Epithelial cell of prostate (primary cell): ENCODE measurements around the gene FBXL16.
A peak's percentile ranks its signal among the peaks of the same experiment; 100 is the strongest.
"Not testable (repeated sequence)": the region's sequence is repeated elsewhere in the genome, so short reads cannot be mapped to it uniquely, and the experiment has no call there.

Source experiments
- DNase-seq: peaks from one replicate; pipeline ENCODE4 v3.0.0-alpha.2; 2011; ENCODE audit warnings: low read depth, low spot score
- H3K27ac ChIP-seq: fragments of 450-650 bp; 2 replicates; pipeline ENCODE4 v1.5.1; 2017; ENCODE audit warnings: mild to moderate bottlenecking

Gene FBXL16

GRCh38 chr16:694187-694862 is 11.3 kb downstream of the FBXL16 start:
- no peak overlapping the region for H3K27ac ChIP-seq
- DNase-seq, result no peak

DNA sequence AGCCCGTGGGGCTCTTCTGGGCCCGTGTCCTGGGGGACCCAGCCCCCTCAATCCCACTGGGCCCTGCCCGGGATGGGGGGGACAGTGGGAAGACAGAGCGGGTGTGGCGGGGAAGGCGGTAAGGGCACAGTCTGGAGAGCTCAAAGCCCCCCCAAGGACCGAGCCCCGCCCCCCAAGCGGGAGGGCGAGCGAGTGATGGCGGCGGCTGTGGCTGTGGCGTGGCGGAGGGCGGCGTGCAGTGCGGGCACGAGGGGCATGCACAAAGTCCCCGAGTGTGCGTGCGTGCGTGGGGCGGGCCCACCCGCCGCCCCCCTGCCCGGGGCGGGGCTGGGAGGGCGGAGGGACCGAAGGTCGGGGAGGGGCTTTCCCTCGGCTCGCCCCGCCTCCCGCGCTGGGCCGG is 11.8 kb downstream of the FBXL16 start:
- H3K27ac ChIP-seq, result no peak overlapping the region
- DNase-seq, result no peak

DNA sequence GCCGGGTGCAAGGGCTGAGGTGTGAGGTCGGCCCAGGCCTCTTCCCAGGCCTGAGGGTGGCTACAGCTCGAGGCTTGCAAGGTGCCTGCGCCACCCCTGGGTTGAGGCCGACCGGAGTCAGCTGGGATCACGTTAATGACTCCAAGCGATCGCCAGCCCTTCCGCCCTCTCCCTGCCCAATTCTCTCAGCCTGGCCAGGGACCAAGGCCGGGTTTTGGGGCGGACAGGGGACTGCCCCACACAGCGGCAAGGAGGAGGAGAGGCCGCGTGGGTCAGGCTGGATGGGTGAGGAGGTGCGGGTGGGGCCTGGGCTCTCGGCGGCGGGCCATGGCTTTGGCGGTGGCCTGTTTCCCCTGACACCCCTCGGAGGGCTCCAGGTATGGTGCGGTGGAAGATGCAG is 12.2 kb downstream of the FBXL16 start:
- DNase-seq, result no peak
- H3K27ac ChIP-seq, result no peak overlapping the region

- DNase-seq, result no peak
- H3K27ac ChIP-seq, result no peak overlapping the region
Measured at GRCh38 chr16:692356-693108, 13.1 kb downstream of the FBXL16 start.

DNA sequence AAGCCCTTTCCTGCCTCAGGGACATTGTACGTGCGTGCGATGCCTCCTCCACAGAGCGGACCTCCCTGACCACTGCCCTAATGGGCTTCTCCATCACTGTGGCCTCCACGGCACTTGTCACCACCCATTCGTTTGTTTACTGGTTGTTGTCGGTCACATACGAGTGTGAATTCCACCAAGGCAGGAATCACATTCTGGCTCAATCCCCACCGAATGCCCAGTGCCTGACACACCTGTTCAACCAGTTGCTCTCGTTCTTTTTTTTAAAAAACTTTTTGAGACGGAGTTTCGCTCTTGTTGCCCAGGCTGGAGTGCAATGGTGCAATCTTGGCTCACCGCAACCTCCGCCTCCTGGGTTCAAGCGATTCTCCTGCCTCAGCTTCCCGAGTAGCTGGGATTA is 14.4 kb downstream of the FBXL16 start:
- not testable (repeated sequence) for H3K27ac ChIP-seq, DNase-seq

- DNase-seq, result no peak
- H3K27ac ChIP-seq, result peak overlapping the region; percentile 57
Measured at GRCh38 chr16:689175-689897, 16.3 kb downstream of the FBXL16 start.

DNA sequence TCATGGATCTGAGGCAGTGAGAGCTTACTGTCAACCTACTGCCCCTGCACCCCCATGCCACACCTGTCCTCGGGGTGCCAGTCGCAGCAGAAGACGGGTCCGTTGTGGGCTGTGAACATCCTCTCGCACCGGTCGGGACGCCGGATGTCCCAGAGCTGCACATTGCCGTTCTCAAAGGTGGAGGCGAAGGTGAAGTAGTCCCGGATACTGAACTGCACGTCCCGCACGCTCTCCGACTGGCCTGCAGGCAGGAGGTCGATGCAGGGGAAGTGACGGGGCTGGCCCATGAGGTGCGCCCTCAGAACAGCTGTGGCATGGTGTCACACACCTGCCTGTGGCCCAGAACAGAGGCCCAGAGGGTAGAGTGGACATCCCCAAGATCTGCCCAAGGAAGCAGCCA is 18.1 kb downstream of the FBXL16 start:
- DNase-seq, result no peak

DNA sequence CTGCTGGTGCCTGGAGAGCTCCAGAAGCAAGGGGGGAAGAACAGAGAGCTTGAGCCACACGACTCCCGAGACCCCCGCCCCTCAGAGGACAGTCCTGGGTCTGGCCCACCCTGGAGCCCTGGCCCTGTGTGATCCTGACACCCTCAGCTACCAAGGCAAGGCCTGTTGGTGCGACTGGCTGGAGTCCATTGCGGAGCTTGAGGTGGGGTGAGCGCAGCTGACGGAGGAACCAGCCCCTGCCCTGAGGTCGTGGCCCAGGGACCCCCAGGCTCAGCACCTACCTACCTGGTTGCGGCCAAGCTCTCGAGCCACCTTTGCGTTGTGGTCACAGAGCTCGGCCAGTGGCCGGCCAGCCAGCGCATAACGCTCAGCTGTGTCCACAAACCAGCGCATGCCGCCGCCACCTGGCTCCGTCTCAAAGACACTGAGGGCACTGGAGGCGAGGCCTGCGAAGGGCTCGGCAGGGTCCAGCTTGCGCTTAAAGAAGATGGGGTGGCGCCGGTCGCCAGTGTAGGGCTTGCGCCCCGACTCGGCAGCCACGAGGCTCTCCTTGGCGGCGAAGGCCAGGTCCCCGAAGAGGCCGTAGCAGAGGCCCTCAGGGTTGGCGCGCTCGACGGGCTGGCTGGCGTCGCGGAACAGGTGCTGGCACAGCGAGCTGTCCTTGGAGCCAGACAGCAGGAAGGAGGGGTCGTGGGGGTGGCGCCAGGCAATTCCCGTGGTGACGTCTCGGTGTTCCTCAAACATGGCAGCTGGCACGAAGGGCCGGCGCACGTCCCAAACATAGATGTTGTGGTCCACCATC is 18.9 kb downstream of the FBXL16 start:
- DNase-seq, result no peak
- H3K27ac ChIP-seq, result no peak overlapping the region

More for the DNA sequence above, 18.1 kb downstream of the FBXL16 start:
- no peak overlapping the region for H3K27ac ChIP-seq

GRCh38 chr16:685967-686366 is 19.6 kb downstream of the FBXL16 start:
- no peak for DNase-seq
- no peak overlapping the region for H3K27ac ChIP-seq

DNA sequence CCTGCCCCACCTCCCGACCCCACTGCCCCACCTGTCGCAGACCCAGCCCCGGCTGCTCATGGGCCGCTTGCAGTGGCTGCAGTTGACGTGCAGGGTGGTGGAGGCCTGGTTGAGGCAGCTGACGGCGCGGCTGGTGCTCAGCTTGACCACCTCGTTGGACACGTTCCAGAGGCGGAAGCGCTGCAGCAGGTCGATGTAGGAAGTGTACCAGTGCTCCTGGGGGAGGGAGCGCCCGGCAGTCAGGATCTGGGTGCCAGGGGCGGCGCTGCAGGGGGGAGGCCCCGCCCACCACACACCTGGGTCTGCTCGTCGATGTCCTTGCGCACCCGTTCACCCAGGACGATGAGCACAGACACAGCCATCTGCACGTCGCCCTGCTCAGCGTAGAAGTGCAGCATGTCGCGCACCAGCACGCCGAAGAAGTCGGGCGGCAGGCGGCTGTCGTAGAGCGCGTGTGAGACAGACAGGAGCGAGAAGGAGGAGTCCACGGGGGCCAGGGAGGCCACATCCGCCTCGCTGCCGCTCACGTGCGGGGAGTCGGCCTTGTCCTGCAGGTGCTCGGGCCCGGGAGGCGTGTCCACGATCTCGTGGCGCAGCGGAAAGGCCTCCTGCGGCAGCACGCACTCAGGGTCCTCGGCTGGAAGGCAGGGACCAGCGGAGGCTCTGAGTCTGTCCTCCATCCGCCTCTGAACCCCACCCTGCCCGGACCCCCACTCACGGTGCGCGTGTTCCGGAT is 20.5 kb downstream of the FBXL16 start:
- peak overlapping the region; percentile 79 for H3K27ac ChIP-seq
- DNase-seq, result no peak

DNA sequence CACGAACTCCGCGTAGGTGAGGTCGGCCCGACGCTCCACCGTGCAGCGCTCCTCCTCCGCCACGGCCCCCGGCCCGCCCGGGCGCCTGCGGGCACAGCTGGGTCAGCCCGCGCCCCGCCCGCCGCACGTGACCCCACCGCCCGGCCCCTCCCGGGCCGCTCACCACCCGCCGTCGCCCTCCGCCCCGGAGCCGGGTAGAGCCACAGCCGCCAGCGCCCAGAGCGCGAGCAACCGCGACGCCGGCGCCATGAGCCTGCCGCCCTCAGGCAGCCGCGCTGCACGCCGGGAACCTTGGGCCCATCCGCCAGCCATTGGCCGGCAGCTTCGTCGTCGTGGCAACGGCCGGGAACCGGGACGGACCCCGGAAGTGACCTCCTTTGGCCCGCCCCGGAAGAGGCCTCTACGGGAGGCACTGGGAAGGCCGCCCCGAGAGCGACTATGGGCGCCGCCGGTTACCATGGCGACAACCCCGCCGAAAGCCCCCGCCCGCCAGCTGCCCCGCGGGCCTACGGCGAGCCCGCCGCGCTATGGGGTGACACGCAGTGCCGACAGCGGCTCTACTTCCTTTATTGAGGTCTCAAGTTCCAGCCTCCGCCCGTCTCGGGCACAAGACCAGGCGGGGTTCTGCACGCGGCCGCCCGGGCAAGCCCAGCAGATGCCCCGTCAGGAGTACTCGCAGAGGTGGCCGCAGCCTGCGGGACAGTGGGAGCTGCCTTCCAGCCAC is 21.4 kb downstream of the FBXL16 start, which contains the start of gene JMJD8:
Gene JMJD8 (minus strand): TSS at position 264 of the 724 bp plus-strand sequence. CDS start 15 bp downstream, at position 249.
- H3K27ac ChIP-seq, result peak within 1 kb of the TSS; percentile 79
- peak; percentile 79 for DNase-seq

DNA sequence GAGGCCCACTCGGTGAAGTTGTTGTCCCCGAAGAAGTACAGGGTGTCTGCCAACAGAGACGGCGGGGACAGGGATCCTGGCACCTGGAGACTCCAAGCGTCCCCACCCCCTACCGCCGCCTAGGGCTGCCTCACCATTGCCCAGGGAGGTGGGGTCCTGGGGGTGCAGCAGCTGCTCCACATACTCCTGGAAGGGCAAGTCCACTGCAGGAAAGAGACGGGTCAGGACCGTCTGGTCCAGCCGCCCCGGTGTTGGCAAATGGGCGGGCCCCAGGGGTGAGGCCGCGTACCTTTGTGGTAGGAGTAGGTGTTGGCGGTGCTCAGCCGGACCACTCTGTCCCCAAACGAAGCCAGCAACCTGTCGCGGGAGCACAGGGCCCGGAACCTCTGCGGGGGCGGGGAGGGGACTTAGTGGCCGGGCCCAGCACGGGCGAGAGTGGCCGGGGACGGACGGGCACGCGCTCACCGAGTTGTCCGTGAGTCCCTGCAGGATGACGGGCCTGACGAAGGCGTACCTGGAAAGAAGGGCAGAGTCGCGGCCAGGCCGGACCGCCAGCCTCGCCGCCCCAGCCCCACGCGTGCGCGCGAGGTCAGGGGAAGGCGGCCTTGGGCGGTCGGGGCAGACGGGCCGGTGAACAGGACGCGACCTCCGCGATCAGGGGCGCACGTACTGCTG is 22.1 kb downstream of the FBXL16 start:
- peak overlapping the region; percentile 79 for H3K27ac ChIP-seq

GRCh38 chr16:682493-683395 is 22.9 kb downstream of the FBXL16 start:
- DNase-seq, result no peak
- H3K27ac ChIP-seq, result peak overlapping the region; percentile 79

More for the DNA sequence above, 22.1 kb downstream of the FBXL16 start:
- no peak for DNase-seq

GRCh38 chr16:681746-682427 is 23.7 kb downstream of the FBXL16 start:
- peak overlapping the region; percentile 84 for H3K27ac ChIP-seq
- DNase-seq, result no peak

DNA sequence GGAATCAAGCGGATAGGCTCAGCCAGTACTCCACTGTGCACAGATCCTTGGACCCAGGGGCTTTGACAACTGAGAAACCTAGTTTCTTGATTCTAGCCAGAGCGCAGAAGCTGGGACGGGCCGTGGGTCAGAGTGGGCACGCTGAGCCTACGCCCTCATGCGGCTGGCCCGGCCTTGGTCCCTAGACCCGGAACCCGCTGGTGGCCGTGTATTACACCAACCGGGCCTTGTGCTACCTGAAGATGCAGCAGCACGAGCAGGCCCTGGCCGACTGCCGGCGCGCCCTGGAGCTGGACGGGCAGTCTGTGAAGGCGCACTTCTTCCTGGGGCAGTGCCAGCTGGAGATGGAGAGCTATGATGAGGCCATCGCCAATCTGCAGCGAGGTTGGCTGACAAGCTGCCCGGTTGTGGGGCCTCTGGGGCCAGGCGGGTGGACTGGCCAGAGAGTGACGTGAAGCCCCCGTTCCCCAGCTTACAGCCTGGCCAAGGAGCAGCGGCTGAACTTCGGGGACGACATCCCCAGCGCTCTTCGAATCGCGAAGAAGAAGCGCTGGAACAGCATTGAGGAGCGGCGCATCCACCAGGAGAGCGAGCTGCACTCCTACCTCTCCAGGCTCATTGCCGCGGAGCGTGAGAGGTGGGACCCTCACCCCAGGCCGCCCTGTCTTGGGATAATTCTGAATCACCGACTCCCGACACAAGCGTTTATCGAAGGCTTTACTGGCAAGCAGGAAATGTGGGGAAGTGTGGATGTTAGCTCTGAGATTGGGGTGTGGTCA is 24.4 kb downstream of the FBXL16 start:
- peak overlapping the region; percentile 84 for H3K27ac ChIP-seq
- DNase-seq, result no peak

DNA sequence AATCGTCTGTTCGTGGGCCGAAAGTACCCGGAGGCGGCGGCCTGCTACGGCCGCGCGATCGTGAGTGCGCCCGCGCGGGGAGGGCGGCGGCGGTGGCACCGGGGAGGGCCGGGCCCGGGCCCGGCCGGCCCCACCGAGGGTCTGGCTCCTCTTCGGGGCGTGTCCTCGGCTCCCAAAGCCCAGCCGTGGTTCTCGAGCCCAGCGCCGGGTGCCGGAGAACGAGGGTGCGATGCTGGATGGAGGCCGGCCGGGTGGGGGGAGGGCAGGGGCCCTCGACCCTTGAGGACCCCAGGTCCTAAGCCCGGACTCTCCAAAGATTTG is 25.0 kb downstream of the FBXL16 start:
- H3K27ac ChIP-seq, result peak overlapping the region; percentile 84
- no peak for DNase-seq
